GM23338 (cell line): ENCODE data around the gene TMC1. TPM values are rescaled to one million over a fixed set of nuclear protein-coding genes. Genes with fewer than 3 reads are reported as not detected.

ENCODE experiments used
- ATAC-seq: fragments of 200-7000 bp; cut with Tn5 transposase; 3 replicates; pipeline ENCODE4 v1.9.1; 2020
- DNase-seq: peaks from one replicate; pipeline ENCODE4 v3.0.0-alpha.2; 2015; ENCODE audit warnings: low spot score
- H2AFZ ChIP-seq: fragments of 200-600 bp; sonication (generic); 2 replicates; pipeline ENCODE4 v1.8.0; 2016; ENCODE audit warnings: antibody characterized with exemption, mild to moderate bottlenecking, moderate library complexity
- H3F3A ChIP-seq: fragments of 200-600 bp; sonication (generic); replicated peaks from 2 replicates; pipeline ENCODE4 v1.8.0; 2017; ENCODE audit warnings: antibody characterized with exemption, mixed run types, low read depth
- H3K27ac ChIP-seq: fragments of 200-600 bp; sonication (generic); 2 replicates; pipeline ENCODE4 v1.6.1; 2016; ENCODE audit warnings: low read depth
- H3K27me3 ChIP-seq: fragments of 200-600 bp; sonication (generic); 2 replicates; pipeline ENCODE4 v1.8.0; 2016; ENCODE audit warnings: mild to moderate bottlenecking, mixed run types, moderate library complexity; ENCODE audit not compliant: insufficient read depth
- H3K36me3 ChIP-seq: fragments of 200-600 bp; sonication (generic); 2 replicates; pipeline ENCODE4 v1.8.0; 2016; ENCODE audit warnings: mild to moderate bottlenecking; ENCODE audit not compliant: insufficient read depth
- H3K4me1 ChIP-seq: fragments of 200-600 bp; sonication (generic); 2 replicates; pipeline ENCODE4 v1.8.0; 2016; ENCODE audit warnings: mild to moderate bottlenecking, moderate library complexity; ENCODE audit not compliant: insufficient read depth
- H3K4me2 ChIP-seq: fragments of 200-600 bp; sonication (generic); 2 replicates; pipeline ENCODE4 v1.7.1; 2017; ENCODE audit warnings: mixed run types
- H3K4me3 ChIP-seq: fragments of 200-600 bp; sonication (generic); 2 replicates; pipeline ENCODE4 v1.6.1; 2016; ENCODE audit warnings: mixed run types
- H3K79me2 ChIP-seq: fragments of 200-600 bp; sonication (generic); replicated peaks from 2 replicates; pipeline ENCODE4 v1.8.0; 2017; ENCODE audit warnings: mild to moderate bottlenecking; ENCODE audit not compliant: insufficient read depth
- H3K9me2 ChIP-seq: fragments of 200-600 bp; sonication (generic); 2 replicates; pipeline ENCODE4 v1.8.0; 2017; ENCODE audit not compliant: insufficient read depth
- H4K20me1 ChIP-seq: fragments of 200-600 bp; sonication (generic); replicated peaks from 2 replicates; pipeline ENCODE4 v1.8.0; 2017; ENCODE audit warnings: mild to moderate bottlenecking; ENCODE audit not compliant: insufficient read depth
- H3K27ac Mint-ChIP-seq: 2 replicates; pipeline ENCODE4 v1.8.0; 2020; ENCODE audit warnings: inconsistent platforms, mild to moderate bottlenecking, moderate library complexity, mixed read lengths
- H3K27me3 Mint-ChIP-seq: 3 replicates; pipeline ENCODE4 v1.8.0; 2022; ENCODE audit warnings: low read depth, mild to moderate bottlenecking, moderate library complexity, mixed read lengths, inconsistent platforms; ENCODE audit not compliant: insufficient read depth, poor library complexity
- H3K36me3 Mint-ChIP-seq: 3 replicates; pipeline ENCODE4 v1.8.0; 2021; ENCODE audit warnings: low read depth, mild to moderate bottlenecking, inconsistent platforms, moderate library complexity, mixed read lengths
- H3K4me1 Mint-ChIP-seq: 3 replicates; pipeline ENCODE4 v1.8.0; 2020; ENCODE audit warnings: mild to moderate bottlenecking, inconsistent platforms, mixed read lengths
- H3K4me3 Mint-ChIP-seq: 3 replicates; pipeline ENCODE4 v1.8.0; 2021; ENCODE audit warnings: moderate library complexity, mild to moderate bottlenecking, inconsistent platforms, mixed read lengths
- H3K9me3 Mint-ChIP-seq: 3 replicates; pipeline ENCODE4 v1.8.0; 2020; ENCODE audit warnings: moderate library complexity, mild to moderate bottlenecking, inconsistent platforms, mixed read lengths
- CREB1 ChIP-seq: fragments of 250-450 bp; sonication (Bioruptor Pico); IDR thresholded peaks from 2 replicates; pipeline ENCODE4 v1.5.0; 2020; ENCODE audit warnings: low read depth, mild to moderate bottlenecking, moderate library complexity
- EZH2 ChIP-seq: fragments of 200-600 bp; sonication (generic); IDR thresholded peaks from one replicate; pipeline ENCODE4 v1.8.0; 2017; ENCODE audit warnings: antibody characterized with exemption, mild to moderate bottlenecking, low read depth; ENCODE audit not compliant: unreplicated experiment
- JUNB ChIP-seq: IDR thresholded peaks from one replicate; pipeline ENCODE4 v1.6.1; 2016; ENCODE audit warnings: antibody characterized with exemption; ENCODE audit not compliant: unreplicated experiment
- NANOG ChIP-seq: IDR thresholded peaks from 2 replicates; pipeline ENCODE4 v1.6.1; 2016; ENCODE audit warnings: antibody characterized with exemption, borderline replicate concordance
- STAT1 ChIP-seq: IDR thresholded peaks from one replicate; pipeline ENCODE4 v1.6.1; 2016; ENCODE audit warnings: antibody characterized with exemption; ENCODE audit not compliant: unreplicated experiment
- ZNF331 ChIP-seq: fragments of 250-450 bp; sonication (Bioruptor Pico); IDR thresholded peaks from 2 replicates; pipeline ENCODE4 v1.5.0; 2020; ENCODE audit warnings: low read depth, mild to moderate bottlenecking, moderate library complexity
- polyA plus RNA-seq: library from polyadenylated mRNA; unstranded; fragments of >200 nt; fragmentation: Nextera tagmentation; extraction: Ambion mirVana; gene quantifications from 2 replicates; pipeline ENCODE4 v1.2.1, GENCODE V29; 2016
- total RNA-seq: library from RNA; depleted of rRNA; stranded (reverse); fragments of >200 nt; shearing (Covaris generic); gene quantifications from 2 replicates; pipeline ENCODE4 v1.2.3, GENCODE V29; 2014
- TF ChIP-seq, protein P1 (sequence below), 2 experiments: fragments of 200-600 bp in 1 of 2; sonication (generic) in 1 of 2; conservative IDR thresholded peaks; 2 replicates each; pipeline versions ENCODE4 v1.5.1 to v1.6.1; 2016 to 2017; ENCODE audit warnings: antibody characterized with exemption in 2 of 2, low read depth in 2 of 2, mild to moderate bottlenecking in 2 of 2, moderate library complexity in 1 of 2
- TF ChIP-seq, protein P2 (sequence below): IDR thresholded peaks from 2 replicates; pipeline ENCODE4 v1.6.1; 2016; ENCODE audit warnings: antibody characterized with exemption
- TF ChIP-seq, protein P3 (sequence below): IDR thresholded peaks from one replicate; pipeline ENCODE4 v1.6.1; 2018; ENCODE audit warnings: antibody characterized with exemption; ENCODE audit not compliant: unreplicated experiment

Gene TMC1
- total and polyA plus RNA-seq, 2 experiments from 2014 or later: 0.61 to 1.2 TPM

DNA sequence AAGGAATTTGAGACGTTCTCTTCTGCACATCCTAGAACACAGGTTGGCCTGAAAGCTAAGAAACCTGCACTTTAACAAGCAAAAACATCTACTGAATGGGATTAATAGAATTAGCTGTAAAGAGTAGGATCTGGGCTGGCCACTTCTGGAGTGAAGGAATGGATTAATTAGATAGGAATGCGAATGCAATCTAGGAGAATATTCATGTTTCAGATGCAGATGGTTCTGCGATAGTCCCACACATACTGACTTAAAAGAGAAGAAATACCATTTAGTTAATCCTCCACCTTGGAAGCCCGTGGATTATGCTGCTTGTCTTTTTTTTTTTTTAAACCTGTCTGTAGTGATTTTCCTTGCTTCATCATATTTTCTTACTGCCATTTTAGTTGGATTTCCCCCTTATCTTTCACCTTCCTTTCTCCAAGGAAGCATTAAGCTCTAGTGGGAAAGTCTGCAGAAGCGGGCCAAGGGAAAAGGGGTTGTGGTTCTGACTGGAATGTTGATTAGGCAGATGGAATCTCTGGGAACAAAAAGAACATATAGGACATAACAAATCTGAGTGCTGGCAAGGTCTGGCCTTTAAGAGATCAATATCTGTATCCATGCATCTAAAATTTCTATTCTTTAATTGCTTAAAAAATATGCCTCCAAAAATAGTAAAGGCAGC lies 279.1 kb downstream of the TMC1 start:
- DNase-seq (no peak), ATAC-seq (no peak)
- no peak overlapping the region for H3K4me3 Mint-ChIP-seq
- H3K4me2 ChIP-seq: no peak overlapping the region
- no peak overlapping the region for H3K27ac Mint-ChIP-seq
- H2AFZ ChIP-seq: no peak overlapping the region
- peaks cover 42% of the 10 kb centered on the region for H3K9me3 Mint-ChIP-seq
- peaks cover 2% of the 10 kb centered on the region for H3K27me3 Mint-ChIP-seq
- no peaks in the 10 kb centered on the region for H4K20me1 ChIP-seq
- peaks cover 8% of the 10 kb centered on the region; the same call in 2 of the 3 replicates for H3K4me1 Mint-ChIP-seq
- no peak overlapping the region for H3K27ac ChIP-seq
- no peak for TF ChIP-seq EZH2
- no peak for TF ChIP-seq NANOG
- no peak for TF ChIP-seq JUNB
- TF ChIP-seq, protein P1, sequence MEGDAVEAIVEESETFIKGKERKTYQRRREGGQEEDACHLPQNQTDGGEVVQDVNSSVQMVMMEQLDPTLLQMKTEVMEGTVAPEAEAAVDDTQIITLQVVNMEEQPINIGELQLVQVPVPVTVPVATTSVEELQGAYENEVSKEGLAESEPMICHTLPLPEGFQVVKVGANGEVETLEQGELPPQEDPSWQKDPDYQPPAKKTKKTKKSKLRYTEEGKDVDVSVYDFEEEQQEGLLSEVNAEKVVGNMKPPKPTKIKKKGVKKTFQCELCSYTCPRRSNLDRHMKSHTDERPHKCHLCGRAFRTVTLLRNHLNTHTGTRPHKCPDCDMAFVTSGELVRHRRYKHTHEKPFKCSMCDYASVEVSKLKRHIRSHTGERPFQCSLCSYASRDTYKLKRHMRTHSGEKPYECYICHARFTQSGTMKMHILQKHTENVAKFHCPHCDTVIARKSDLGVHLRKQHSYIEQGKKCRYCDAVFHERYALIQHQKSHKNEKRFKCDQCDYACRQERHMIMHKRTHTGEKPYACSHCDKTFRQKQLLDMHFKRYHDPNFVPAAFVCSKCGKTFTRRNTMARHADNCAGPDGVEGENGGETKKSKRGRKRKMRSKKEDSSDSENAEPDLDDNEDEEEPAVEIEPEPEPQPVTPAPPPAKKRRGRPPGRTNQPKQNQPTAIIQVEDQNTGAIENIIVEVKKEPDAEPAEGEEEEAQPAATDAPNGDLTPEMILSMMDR (conservative IDR thresholded peaks at IDR 0.05; ENCODE audit: low read depth in 2 of 2): no peak
- TF ChIP-seq, protein P2, sequence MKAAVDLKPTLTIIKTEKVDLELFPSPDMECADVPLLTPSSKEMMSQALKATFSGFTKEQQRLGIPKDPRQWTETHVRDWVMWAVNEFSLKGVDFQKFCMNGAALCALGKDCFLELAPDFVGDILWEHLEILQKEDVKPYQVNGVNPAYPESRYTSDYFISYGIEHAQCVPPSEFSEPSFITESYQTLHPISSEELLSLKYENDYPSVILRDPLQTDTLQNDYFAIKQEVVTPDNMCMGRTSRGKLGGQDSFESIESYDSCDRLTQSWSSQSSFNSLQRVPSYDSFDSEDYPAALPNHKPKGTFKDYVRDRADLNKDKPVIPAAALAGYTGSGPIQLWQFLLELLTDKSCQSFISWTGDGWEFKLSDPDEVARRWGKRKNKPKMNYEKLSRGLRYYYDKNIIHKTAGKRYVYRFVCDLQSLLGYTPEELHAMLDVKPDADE: no peak
- no peak for TF ChIP-seq STAT1
- no peaks in the 10 kb centered on the region for H3F3A ChIP-seq
- 0 out of 2 replicates have a peak, but pooled peaks cover 7% of the 10 kb centered on the region for H3K9me2 ChIP-seq
- no peaks in the 10 kb centered on the region for H3K27me3 ChIP-seq
- H3K4me1 ChIP-seq: 0 out of 2 replicates have a peak, but pooled peaks cover 6% of the 10 kb centered on the region
- no peak overlapping the region for H3K4me3 ChIP-seq
- H3K36me3 ChIP-seq: no peaks in the 10 kb centered on the region; the same call in 1 of the 2 replicates
- H3K36me3 Mint-ChIP-seq: peaks cover 34% of the 10 kb centered on the region
- no peaks in the 10 kb centered on the region for H3K79me2 ChIP-seq

DNA sequence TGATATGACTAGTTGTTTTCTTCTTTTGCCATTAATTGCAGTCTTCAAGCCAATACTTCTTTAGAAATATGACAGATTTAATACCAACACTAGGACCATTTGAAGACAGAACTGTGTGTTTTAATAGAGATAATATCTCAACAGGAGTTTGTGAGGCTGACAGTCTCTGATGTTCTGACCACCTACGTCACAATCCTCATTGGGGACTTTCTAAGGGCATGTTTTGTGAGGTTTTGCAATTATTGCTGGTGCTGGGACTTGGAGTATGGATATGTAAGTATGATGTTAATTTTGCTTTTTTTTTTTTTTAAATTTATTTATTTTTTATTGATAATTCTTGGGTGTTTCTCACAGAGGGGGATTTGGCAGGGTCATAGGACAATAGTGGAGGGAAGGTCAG lies 283.8 kb downstream of the TMC1 start:
- Histone ChIP-seq H3K79me2 (no peaks in the 10 kb centered on the region), H3K9me2 (0 out of 2 replicates have a peak, but pooled peaks cover 7% of the 10 kb centered on the region), H3K4me1 (0 out of 2 replicates have a peak, but pooled peaks cover 6% of the 10 kb centered on the region), H3K36me3 (no peaks in the 10 kb centered on the region), H3F3A (no peaks in the 10 kb centered on the region), H3K27ac (no peak overlapping the region), H2AFZ (no peak overlapping the region), H3K27me3 (no peaks in the 10 kb centered on the region), H4K20me1 (no peaks in the 10 kb centered on the region), H3K4me2 (no peak overlapping the region), H3K4me3 (no peak overlapping the region)
- no peak for DNase-seq
- peaks cover 26% of the 10 kb centered on the region; the same call in 2 of the 3 replicates for H3K9me3 Mint-ChIP-seq
- H3K4me1 Mint-ChIP-seq: peaks cover 5% of the 10 kb centered on the region; the same call in 2 of the 3 replicates
- ATAC-seq: no peak
- H3K4me3 Mint-ChIP-seq: no peak overlapping the region
- peaks cover 14% of the 10 kb centered on the region; the same call in 2 of the 3 replicates for H3K36me3 Mint-ChIP-seq
- no peaks in the 10 kb centered on the region for H3K27me3 Mint-ChIP-seq
- no peak overlapping the region for H3K27ac Mint-ChIP-seq
- TF ChIP-seq CREB1 (CRISPR knock-in tag): no peak
- TF ChIP-seq EZH2: no peak
- TF ChIP-seq, protein P1 (conservative IDR thresholded peaks at IDR 0.05; ENCODE audit: low read depth in 2 of 2): no peak
- TF ChIP-seq JUNB: no peak
- TF ChIP-seq STAT1: no peak
- no peak for TF ChIP-seq ZNF331 (CRISPR knock-in tag)
- TF ChIP-seq, protein P2: no peak
- TF ChIP-seq NANOG: no peak
- TF ChIP-seq, protein P3, sequence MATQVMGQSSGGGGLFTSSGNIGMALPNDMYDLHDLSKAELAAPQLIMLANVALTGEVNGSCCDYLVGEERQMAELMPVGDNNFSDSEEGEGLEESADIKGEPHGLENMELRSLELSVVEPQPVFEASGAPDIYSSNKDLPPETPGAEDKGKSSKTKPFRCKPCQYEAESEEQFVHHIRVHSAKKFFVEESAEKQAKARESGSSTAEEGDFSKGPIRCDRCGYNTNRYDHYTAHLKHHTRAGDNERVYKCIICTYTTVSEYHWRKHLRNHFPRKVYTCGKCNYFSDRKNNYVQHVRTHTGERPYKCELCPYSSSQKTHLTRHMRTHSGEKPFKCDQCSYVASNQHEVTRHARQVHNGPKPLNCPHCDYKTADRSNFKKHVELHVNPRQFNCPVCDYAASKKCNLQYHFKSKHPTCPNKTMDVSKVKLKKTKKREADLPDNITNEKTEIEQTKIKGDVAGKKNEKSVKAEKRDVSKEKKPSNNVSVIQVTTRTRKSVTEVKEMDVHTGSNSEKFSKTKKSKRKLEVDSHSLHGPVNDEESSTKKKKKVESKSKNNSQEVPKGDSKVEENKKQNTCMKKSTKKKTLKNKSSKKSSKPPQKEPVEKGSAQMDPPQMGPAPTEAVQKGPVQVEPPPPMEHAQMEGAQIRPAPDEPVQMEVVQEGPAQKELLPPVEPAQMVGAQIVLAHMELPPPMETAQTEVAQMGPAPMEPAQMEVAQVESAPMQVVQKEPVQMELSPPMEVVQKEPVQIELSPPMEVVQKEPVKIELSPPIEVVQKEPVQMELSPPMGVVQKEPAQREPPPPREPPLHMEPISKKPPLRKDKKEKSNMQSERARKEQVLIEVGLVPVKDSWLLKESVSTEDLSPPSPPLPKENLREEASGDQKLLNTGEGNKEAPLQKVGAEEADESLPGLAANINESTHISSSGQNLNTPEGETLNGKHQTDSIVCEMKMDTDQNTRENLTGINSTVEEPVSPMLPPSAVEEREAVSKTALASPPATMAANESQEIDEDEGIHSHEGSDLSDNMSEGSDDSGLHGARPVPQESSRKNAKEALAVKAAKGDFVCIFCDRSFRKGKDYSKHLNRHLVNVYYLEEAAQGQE: no peak
